Measurements from ENCODE around the gene PIK3AP1.
"Not testable (repeated sequence)": the region's sequence is repeated elsewhere in the genome, so short reads cannot be mapped to it uniquely, and the experiment has no call there.

The PIK3AP1 gene

DNA sequence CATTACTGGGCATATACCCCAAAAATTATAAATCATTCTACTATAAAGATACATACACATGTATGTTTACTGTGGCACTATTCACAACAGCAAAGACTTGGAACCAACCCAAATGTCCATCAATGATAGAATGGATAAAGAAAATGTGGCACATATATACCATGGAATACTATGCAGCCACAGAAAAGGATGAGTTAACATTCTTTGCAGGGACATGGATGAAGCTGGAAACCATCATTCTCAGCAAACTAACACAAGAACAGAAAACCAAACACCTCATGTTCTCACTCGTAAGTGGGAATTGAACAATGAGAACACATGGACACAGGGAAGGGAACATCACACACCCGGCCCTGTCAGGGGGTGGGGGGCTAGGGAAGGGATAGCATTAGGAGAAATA lies 145.8 kb downstream of the PIK3AP1 start:
- not testable (repeated sequence) for DNase-seq

DNA sequence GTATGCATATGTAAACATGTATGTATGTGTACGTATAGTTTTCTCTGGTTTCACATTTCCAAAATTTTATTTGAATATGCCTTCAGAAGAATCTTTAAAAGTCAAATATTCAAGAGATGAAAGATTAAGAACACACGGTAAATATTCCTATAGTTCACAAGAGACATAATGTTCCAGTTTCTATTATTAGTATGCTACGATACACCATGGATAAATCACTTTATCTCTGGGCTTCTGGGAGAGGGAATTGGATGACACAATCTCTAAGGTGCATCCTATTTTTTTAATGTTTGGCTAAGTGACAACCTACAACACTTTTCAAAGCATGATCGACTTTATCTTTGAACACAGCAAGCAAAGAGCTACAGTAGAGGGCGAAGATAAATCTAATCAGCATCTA lies 147.3 kb downstream of the PIK3AP1 start:
- no peak for DNase-seq

DNA sequence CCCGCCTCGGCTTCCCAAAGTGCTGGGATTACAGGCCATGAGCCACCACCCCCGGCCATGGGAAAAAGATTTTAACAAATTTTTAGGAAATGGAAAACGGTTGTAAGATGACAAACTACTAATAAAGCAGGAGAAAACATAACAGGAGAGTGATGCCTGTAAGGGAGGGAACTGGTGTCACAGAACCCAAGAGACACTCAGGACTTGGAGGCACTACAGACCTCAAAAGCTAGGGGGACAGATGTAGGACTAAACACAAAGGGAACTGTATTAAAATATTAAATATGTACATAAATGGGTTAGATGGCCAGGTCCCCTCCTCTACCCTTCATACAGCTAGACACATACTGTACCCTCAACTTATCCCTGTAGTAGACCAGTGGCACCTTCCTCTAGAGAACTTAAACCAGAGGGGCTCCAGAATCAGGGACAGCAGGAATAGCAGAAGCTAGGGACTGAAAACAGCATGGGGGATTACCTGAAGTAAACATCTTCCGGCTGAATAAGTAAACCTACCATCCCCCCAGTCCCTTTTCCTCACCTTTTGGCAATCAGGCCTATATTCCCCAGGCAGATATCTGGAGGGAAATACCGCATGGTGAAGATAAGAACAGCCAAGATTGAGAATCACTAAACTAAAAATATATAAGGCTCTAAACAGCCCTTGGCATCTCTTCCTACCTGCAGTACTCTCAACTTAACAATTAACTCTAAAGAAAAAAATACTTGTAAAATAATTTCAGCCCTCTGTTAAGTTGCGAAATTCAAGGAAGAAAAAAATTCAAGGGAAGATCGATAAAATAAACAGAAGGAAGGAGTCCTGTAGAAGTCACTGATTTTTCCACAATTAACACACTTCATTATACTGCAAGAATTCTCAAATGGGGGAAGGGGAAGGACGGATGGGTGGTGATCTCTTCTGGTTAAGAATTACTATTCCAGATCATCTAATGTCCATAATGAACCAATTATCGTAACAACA lies 149.0 kb downstream of the PIK3AP1 start:
- no peak for DNase-seq

DNA sequence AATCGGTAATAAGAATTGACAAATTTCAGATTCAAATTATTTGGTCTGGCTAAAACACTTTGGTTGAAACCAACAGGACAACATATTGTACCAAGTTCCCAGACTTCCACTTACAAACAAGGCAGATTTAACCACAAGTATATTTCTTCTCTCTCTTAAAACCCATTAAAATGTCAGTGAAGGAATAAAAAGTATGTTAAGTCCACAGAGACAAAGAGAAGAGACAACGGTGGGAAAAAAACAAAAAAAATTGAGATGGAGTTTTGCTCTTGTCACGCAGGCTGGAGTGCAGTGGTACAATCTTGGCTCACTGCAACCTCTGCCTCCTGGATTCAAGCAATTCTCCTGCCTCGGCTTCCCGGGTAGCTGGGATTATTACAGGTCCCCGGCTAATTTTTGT lies 149.8 kb downstream of the PIK3AP1 start:
- DNase-seq, result no peak

DNA sequence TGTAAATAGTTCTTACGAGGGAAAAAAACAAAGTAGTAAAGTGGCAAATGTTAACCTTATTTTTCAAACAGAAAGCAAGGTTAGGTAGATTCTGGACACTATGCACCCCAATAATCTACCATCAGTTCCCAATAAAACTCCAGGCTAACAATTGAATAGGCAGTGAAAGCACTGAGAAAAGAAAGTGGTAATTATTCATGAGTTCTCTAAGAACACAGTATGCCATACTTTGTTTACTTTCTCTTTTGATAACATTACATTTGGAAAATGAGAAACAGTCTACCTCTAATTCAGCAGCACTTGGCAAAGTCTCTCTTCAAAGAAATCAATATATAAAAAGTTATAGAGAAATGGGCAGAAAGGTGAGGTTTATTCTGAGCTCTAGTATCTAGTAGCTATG lies 151.9 kb downstream of the PIK3AP1 start:
- no peak for DNase-seq

DNA sequence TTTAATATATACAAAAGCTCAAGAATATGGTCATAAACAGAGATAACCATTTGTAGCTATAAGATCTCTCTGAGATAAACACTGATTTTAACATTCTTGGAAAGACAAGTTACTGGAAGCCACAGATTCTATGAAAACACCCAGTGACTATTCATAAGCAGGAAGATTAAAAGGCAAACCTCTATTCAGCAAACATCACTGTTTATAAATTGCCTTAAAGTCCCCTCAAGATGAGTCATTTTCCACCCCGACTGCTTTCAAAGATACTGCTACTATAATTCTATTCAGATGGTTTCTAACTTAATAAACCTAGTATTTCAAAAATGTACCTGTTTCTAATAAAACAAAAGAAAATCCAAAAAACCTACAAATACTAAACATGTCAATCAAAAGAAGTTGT lies 154.5 kb downstream of the PIK3AP1 start:
- DNase-seq, result no peak

DNA sequence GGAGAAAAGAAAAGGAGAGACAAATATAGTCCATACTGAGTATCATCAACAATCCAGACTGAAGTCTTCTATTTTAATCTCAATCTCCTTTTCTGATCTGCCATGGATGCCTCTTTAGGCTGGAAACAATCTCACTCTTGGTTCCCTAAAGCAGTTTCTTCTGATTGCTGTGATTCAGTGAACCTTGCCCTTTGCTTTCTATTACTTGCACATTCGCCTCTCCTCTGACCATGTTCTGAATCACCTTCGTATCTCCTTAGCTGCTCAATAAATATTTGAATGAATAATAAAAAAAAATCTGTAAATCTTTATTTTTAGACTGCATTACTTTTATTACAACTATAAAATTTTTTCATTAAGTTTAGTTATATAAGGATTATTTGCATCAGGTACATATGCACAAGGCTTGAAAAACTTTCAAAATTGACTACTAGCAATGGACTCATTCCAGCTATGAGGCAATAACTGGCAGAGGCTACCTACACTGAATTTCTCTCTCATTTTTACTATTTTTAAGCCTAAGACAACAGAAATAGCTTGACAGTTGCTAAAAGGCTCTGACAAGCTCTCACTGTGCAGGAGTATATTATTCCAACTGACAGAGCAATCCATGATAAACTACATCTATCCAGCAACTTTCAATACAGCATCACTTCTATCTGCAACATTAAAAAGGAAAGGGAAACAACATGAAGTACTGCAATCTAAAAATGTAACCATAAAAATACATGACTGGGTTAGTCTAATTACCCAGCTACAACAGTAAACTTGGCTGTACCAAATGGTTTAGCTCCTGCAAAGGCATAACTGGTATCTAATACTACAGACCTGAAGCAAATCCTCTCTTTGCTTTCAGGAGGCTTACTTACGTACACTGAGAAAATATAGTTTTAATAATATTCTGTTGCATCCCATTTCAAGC lies 159.1 kb downstream of the PIK3AP1 start:
- DNase-seq, result no peak

DNA sequence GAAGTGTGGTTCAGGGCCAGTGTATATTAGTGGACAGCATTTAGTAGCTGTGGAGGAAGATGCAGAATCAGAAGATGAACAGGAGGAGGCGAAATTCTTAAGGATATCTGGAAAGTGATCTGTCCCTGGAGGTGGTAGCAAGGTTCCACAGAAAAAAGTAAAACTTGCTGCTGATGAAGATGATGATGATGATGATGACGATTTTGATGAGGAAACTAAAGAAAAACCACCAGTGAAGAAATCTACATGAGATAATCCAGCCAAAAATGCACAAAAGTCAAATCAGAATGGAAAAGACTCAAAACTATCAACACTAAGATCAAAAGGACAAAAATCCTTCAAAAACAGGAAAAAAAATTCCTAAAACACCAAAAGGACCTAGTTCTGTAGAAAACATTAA lies 159.8 kb downstream of the PIK3AP1 start:
- no peak for DNase-seq

DNA sequence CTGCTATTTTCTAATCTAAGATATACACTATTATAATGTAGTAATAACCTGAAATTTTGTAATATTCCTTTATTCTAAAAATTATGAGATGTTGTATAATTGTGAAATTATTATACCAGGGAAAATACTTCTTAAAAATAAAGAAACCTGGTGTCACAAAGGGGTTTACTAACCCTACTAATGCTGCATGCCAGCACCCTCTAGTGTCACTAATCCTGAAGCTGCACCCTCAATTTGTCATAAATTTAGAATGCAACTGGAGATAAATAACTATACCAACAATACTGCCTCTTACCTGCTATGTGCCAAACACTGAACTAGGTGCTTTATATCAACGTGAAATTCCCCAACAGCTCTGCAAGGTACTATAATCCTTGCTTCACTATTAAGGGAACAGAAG lies 164.3 kb downstream of the PIK3AP1 start:
- DNase-seq, result peak; percentile 1 to 56

DNA sequence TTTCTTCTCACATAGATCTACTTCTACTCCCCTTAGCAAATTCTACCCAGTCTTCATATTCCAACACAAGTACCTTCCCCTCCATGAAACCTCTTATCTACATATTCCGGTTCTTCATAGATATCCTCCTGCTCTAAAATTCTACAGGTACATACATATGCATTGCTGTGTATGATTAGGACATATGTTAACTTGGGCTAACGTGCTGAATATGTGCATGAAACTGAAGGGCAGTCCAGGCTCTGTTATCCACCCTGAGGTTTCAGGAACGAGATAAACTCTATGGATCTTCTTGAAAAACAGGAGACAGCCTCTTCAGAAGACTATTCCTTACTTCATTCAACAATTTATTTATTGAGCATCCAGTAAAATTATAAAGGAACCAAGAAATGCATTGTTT lies 165.0 kb downstream of the PIK3AP1 start:
- no peak for DNase-seq

DNA sequence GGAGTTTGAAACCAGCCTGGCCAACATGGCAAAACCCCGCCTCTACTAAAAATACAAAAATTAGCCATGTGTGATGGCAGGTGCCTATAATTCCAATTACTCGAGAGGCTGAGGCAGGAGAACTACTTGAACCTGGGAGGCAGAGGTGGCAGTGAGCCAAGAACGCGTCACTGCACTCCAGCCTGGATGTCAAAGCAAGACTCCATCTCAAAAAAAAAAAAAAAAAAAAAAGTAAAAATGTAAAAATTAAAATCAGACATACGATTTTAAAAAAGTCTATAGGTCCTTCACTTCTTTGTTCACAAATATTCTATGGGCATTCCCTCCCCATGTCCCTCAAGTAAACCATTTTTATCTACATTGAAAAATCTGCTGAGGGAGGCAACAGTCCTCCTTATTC lies 171.7 kb downstream of the PIK3AP1 start:
- DNase-seq, result no peak

DNA sequence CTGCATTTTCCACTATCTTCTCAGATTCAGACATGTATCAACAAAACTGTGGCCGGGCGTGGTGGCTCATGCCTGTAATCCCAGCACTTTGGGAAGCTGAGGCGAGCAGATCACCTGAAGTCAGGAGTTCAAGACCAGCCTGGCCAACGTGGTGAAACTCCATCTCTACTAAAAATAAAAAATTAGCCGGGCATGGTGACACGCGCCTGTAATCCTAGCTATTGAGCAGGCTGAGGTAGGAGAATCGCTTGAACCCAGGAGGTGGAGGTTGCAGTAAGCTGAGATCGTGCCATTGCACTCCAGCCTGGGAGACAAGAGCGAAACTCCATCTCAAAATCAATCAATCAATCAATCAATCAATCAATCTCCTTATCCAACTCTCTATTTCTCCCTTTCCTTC lies 174.8 kb downstream of the PIK3AP1 start:
- not testable (repeated sequence) for DNase-seq

Data from hippocampal formation (tissue), 2 donors.